Endothelial cell (in vitro differentiated cells): ENCODE measurements around the gene IQGAP2. TPM values are rescaled to one million over a fixed set of nuclear protein-coding genes. Genes with fewer than 3 reads are reported as not detected.

Source experiments
- DNase-seq: peaks from one replicate; pipeline ENCODE4 v3.0.0; 2021; ENCODE audit warnings: low spot score
- H3K27ac Mint-ChIP-seq: one replicate; pipeline ENCODE4 v1.8.0; 2021; ENCODE audit warnings: mixed read lengths, inconsistent platforms; ENCODE audit not compliant: unreplicated experiment
- H3K27me3 Mint-ChIP-seq: one replicate; pipeline ENCODE4 v1.8.0; 2021; ENCODE audit warnings: mild to moderate bottlenecking, moderate library complexity, mixed read lengths, inconsistent platforms; ENCODE audit not compliant: unreplicated experiment
- H3K36me3 Mint-ChIP-seq: one replicate; pipeline ENCODE4 v1.8.0; 2021; ENCODE audit warnings: mild to moderate bottlenecking, low read depth, mixed read lengths, inconsistent platforms; ENCODE audit not compliant: unreplicated experiment
- H3K4me1 Mint-ChIP-seq: one replicate; pipeline ENCODE4 v1.8.0; 2021; ENCODE audit warnings: mild to moderate bottlenecking, mixed read lengths, inconsistent platforms; ENCODE audit not compliant: unreplicated experiment
- H3K4me3 Mint-ChIP-seq: one replicate; pipeline ENCODE4 v1.8.0; 2021; ENCODE audit warnings: mild to moderate bottlenecking, mixed read lengths, inconsistent platforms; ENCODE audit not compliant: unreplicated experiment
- H3K9me3 Mint-ChIP-seq: one replicate; pipeline ENCODE4 v1.8.0; 2021; ENCODE audit warnings: mixed read lengths, inconsistent platforms; ENCODE audit not compliant: unreplicated experiment
- total RNA-seq: library from RNA; stranded (reverse); fragmentation: NEBNext Ultra II Directional; extraction: Animal tissue kit (Norgen Biotek cat#: 25700); gene quantifications from one replicate; pipeline ENCODE4 v1.2.1, GENCODE V29; 2021; ENCODE audit not compliant: unreplicated experiment
- TF ChIP-seq, protein P1 (sequence below): fragments of 200-600 bp; sonication (generic); IDR thresholded peaks from one replicate; pipeline ENCODE4 v1.5.0; 2021; ENCODE audit warnings: antibody characterized with exemption; ENCODE audit not compliant: unreplicated experiment

IQGAP2 gene
- total RNA-seq, 1 donor from 2014 or later = 43.4 TPM

- Mint-ChIP-seq H3K4me3 (no peak overlapping the region), H3K27me3 (peaks cover 3% of the 10 kb centered on the region), H3K36me3 (no peaks in the 10 kb centered on the region), H3K27ac (no peak overlapping the region), H3K4me1 (peaks cover 40% of the 10 kb centered on the region), H3K9me3 (no peaks in the 10 kb centered on the region)
- DNase-seq = no peak
- TF ChIP-seq, protein P1, sequence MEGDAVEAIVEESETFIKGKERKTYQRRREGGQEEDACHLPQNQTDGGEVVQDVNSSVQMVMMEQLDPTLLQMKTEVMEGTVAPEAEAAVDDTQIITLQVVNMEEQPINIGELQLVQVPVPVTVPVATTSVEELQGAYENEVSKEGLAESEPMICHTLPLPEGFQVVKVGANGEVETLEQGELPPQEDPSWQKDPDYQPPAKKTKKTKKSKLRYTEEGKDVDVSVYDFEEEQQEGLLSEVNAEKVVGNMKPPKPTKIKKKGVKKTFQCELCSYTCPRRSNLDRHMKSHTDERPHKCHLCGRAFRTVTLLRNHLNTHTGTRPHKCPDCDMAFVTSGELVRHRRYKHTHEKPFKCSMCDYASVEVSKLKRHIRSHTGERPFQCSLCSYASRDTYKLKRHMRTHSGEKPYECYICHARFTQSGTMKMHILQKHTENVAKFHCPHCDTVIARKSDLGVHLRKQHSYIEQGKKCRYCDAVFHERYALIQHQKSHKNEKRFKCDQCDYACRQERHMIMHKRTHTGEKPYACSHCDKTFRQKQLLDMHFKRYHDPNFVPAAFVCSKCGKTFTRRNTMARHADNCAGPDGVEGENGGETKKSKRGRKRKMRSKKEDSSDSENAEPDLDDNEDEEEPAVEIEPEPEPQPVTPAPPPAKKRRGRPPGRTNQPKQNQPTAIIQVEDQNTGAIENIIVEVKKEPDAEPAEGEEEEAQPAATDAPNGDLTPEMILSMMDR = no peak
Observed at GRCh38 chr5:76634661-76635060, 231.6 kb downstream of the IQGAP2 start.

DNA sequence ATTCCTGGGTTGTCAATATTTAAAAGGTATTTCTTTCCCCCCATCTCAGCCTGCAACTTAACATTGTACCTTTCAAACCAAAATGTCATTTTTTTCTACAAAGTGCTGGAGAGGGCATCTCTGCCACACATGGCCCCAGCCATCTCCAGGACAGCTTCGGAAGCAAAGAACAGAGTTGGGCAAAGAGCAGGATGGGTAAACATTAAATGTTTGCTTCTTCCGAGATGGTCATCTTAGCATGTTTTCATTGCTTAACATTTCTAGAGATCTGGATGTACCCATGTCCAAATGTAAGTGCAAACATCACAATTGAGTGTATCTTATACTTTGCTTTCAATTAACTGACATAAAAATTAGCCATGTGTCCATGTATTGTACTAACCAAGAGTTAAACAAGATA is 234.4 kb downstream of the IQGAP2 start:
- Mint-ChIP-seq H3K27ac (no peak overlapping the region), H3K9me3 (no peaks in the 10 kb centered on the region), H3K4me3 (no peak overlapping the region), H3K36me3 (no peaks in the 10 kb centered on the region), H3K27me3 (peaks cover 3% of the 10 kb centered on the region), H3K4me1 (peaks cover 51% of the 10 kb centered on the region)
- DNase-seq = no peak
- TF ChIP-seq, protein P1 = no peak

DNA sequence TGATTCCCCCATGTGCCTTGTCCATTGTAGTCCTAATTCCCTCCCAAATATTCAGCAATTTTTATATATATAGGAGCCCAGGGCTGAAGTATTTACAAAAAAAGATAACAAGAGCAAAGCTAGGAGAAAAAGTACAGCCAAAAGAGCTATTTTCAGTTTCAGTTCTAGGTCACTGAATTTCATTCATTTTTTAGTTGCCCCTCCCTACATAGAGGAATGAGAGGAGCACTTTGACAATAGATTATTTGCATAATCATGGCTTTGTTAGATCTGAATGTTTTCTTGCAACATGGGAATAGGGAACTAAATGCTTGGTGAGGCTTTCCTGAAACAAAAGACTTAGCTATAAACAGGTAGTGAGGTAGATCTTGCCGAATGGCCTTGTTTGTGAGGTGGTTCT is 235.4 kb downstream of the IQGAP2 start:
- H3K36me3 Mint-ChIP-seq = peaks cover under 1% of the 10 kb centered on the region
- TF ChIP-seq, protein P1 = no peak
- H3K27ac Mint-ChIP-seq = no peak overlapping the region
- H3K9me3 Mint-ChIP-seq = no peaks in the 10 kb centered on the region
- H3K4me3 Mint-ChIP-seq = no peak overlapping the region
- DNase-seq = no peak
- peaks cover 3% of the 10 kb centered on the region for H3K27me3 Mint-ChIP-seq
- peaks cover 61% of the 10 kb centered on the region for H3K4me1 Mint-ChIP-seq

- Mint-ChIP-seq H3K27me3 (peaks cover 3% of the 10 kb centered on the region), H3K36me3 (peaks cover 7% of the 10 kb centered on the region), H3K4me3 (no peak overlapping the region), H3K9me3 (no peaks in the 10 kb centered on the region), H3K27ac (no peak overlapping the region), H3K4me1 (peaks cover 42% of the 10 kb centered on the region)
- TF ChIP-seq, protein P1 = peak; percentile 82
- peak; percentile 77 for DNase-seq
Observed at GRCh38 chr5:76641514-76642120, 238.5 kb downstream of the IQGAP2 start.

- peaks cover 40% of the 10 kb centered on the region for H3K4me1 Mint-ChIP-seq
- H3K4me3 Mint-ChIP-seq = no peak overlapping the region
- no peak for DNase-seq
- TF ChIP-seq, protein P1 = no peak
- H3K27me3 Mint-ChIP-seq = peaks cover 2% of the 10 kb centered on the region
- peaks cover 12% of the 10 kb centered on the region for H3K36me3 Mint-ChIP-seq
- H3K9me3 Mint-ChIP-seq = no peaks in the 10 kb centered on the region
- H3K27ac Mint-ChIP-seq = no peak overlapping the region
Observed at GRCh38 chr5:76642390-76643040, 239.4 kb downstream of the IQGAP2 start.
